ENCODE measurements around the gene SERGEF.

DNA sequence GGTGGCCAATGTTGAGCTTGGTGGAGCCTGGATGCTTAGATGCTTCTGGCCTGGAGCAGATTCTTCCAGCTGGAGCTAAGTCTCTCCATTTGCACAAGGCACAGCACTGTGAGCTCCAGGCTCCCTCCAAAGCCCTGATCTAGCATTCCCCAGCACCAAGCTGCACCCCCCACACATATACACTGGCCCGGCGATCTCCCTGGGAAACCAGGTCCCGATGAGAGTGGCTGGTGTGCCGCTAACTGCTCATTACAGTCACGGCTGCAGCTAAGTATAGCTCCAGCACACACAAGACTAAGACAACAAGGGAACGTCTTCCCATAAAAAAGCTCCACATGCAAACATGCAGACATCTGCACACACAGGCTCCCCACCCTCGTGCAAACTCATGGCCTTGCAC is 260.7 kb downstream of the SERGEF start:
- TF ChIP-seq POLR2A (IDR thresholded peaks at IDR 0.05; ENCODE audit: low read depth, low read length), result no peak
- TF ChIP-seq, protein P1, sequence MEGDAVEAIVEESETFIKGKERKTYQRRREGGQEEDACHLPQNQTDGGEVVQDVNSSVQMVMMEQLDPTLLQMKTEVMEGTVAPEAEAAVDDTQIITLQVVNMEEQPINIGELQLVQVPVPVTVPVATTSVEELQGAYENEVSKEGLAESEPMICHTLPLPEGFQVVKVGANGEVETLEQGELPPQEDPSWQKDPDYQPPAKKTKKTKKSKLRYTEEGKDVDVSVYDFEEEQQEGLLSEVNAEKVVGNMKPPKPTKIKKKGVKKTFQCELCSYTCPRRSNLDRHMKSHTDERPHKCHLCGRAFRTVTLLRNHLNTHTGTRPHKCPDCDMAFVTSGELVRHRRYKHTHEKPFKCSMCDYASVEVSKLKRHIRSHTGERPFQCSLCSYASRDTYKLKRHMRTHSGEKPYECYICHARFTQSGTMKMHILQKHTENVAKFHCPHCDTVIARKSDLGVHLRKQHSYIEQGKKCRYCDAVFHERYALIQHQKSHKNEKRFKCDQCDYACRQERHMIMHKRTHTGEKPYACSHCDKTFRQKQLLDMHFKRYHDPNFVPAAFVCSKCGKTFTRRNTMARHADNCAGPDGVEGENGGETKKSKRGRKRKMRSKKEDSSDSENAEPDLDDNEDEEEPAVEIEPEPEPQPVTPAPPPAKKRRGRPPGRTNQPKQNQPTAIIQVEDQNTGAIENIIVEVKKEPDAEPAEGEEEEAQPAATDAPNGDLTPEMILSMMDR (conservative IDR thresholded peaks at IDR 0.05; ENCODE audit: low read depth, low read length), result no peak
- TF ChIP-seq SMC3 (IDR thresholded peaks at IDR 0.05; ENCODE audit: low read depth, low read length), result no peak
- TF ChIP-seq BHLHE40 (IDR thresholded peaks at IDR 0.05; ENCODE audit: low read depth, low read length), result no peak
- TF ChIP-seq RCOR1 (IDR thresholded peaks at IDR 0.05; ENCODE audit: insufficient replicate concordance, low read length), result no peak
- TF ChIP-seq RAD21 (IDR thresholded peaks at IDR 0.05; ENCODE audit: low read length), result no peak
- TF ChIP-seq CEBPB (IDR thresholded peaks at IDR 0.05; ENCODE audit: low read depth, low read length), result no peak
- TF ChIP-seq, protein P2, sequence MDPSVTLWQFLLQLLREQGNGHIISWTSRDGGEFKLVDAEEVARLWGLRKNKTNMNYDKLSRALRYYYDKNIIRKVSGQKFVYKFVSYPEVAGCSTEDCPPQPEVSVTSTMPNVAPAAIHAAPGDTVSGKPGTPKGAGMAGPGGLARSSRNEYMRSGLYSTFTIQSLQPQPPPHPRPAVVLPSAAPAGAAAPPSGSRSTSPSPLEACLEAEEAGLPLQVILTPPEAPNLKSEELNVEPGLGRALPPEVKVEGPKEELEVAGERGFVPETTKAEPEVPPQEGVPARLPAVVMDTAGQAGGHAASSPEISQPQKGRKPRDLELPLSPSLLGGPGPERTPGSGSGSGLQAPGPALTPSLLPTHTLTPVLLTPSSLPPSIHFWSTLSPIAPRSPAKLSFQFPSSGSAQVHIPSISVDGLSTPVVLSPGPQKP (IDR thresholded peaks at IDR 0.05; ENCODE audit: borderline replicate concordance, low read depth, low read length), result no peak
- TF ChIP-seq, protein P3, sequence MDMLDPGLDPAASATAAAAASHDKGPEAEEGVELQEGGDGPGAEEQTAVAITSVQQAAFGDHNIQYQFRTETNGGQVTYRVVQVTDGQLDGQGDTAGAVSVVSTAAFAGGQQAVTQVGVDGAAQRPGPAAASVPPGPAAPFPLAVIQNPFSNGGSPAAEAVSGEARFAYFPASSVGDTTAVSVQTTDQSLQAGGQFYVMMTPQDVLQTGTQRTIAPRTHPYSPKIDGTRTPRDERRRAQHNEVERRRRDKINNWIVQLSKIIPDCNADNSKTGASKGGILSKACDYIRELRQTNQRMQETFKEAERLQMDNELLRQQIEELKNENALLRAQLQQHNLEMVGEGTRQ (IDR thresholded peaks at IDR 0.05; ENCODE audit: low read depth, low read length), result no peak
- no peak for TF ChIP-seq MAZ (IDR thresholded peaks at IDR 0.05; ENCODE audit: borderline replicate concordance, low read depth, low read length)
- TF ChIP-seq NFE2L2 (IDR thresholded peaks at IDR 0.05; ENCODE audit: low read depth, low read length), result no peak
- TF ChIP-seq MAFK (IDR thresholded peaks at IDR 0.05; ENCODE audit: low read depth, low read length), result no peak
- TF ChIP-seq RFX5 (IDR thresholded peaks at IDR 0.05; ENCODE audit: low read depth, low read length), result no peak

Measured in IMR-90 (cell line).